GM18868 (cell line): Measurements from ENCODE around the gene HNMT.
"Not testable (repeated sequence)": the region's sequence is repeated elsewhere in the genome, so short reads cannot be mapped to it uniquely, and the experiment has no call there.

Experiments
- ATAC-seq: cut with Tn5 transposase; IDR thresholded peaks from one replicate; pipeline ENCODE4 v1.9.1; 2021; ENCODE audit warnings: mild to moderate bottlenecking, moderate library complexity; ENCODE audit not compliant: unreplicated experiment

Gene HNMT

DNA sequence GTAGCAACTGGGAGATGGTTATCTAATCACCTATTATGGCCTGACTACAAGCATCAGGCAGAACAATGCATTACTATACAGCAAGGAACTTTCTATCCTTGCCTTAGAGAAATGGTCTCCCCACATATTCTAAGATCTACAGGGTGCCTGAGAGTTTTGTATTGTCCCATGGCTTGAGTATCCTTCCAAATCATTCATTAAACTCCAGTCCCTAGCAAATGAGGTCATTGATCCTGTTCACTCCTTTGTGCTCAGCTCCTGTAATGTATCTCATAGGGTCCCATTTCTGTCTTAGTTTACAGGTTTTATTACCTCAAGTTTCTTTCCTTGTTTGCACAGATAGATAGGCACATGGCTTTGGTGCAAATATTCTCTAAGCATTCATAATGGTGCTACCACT is 9.0 kb downstream of the HNMT start:
- ATAC-seq = no peak

DNA sequence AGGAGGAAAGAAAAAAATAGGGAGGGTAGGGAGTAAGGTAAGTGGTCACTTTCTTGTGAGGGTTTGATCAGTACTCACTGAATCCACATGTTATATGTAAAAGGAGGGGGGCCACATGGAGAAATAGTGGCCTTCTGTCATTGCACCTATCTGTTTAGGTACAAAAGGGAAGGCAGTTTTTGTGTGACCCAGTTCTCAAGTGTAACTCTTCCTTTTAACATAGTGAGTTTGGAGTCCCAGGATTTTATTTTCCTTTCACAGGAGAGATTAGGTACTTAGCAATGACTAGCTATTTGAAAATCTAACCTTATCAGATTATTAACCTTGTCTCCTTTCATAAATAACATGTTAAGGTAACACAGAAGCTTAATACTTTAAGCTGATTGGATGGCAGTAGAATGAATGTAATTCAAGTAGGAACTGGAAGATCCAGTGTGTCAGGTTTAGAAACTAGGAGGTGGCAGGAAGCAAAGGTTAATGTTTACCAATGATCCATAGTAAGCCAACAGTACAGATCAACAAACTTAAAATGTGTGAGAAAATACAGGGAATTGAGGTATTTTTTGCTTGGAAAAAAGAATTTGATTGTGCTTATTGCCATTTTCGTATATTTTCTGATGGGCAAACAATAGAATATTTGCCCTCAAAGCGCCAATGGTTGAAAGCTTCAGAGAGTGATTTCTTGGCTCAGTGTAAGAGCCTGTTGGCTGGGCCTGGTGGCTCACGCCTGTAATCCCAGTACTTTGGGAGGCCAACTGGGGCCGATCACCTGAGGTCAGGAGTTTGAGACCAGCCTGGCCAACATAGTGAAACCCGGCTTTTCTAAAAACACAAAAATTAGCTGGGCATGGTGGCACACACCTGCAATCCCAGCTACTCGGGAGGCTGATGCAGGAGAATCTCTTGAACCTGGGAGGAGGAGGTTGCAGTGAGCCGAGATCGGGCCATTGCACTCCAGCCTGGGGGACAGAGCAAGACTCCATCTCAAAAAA is 11.3 kb downstream of the HNMT start:
- ATAC-seq = no peak

- ATAC-seq = no peak
Observed at GRCh38 chr2:137976274-137976673, 12.0 kb downstream of the HNMT start.

- ATAC-seq = no peak
Observed at GRCh38 chr2:137977790-137978189, 13.5 kb downstream of the HNMT start.

DNA sequence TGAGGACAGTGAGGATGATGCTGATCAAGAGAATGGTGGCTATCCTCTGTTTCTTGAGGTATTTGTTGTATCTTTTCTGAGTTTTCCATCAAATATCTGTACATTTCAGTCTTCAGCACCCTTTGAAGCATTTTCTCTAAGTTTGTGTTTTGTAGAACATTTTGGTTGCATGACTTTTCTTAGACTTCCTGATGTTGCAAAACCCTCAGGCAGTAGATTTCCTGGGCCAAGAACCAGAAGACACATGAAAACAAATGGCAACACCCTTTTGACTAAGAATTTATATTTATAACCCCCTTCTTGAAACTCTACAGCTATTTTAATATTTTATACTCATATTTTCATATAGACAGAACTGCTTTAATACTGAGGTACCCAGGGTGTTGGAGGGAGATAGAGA is 16.2 kb downstream of the HNMT start:
- no peak for ATAC-seq

GRCh38 chr2:137981112-137981656 is 16.9 kb downstream of the HNMT start:
- no peak for ATAC-seq

DNA sequence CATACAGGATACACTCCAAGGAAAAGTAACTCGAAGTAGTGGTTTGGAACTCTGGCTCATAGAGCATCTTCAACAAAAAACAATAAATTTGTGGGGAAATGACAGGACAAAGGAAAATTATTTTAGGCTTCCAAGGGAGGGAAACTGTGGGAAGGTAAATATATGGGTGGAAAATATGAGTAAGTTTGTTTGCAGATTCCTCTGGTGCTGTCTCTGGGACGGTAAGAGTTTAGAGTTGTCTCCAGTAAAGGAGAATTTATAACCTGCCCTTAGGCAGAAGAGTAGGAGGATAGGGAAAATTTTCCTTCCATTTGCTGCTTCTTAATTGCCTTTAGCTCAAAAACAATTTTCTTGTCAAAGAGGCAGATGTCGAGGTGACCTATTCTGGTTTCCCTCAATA is 19.3 kb downstream of the HNMT start:
- ATAC-seq = no peak

- ATAC-seq = no peak
Observed at GRCh38 chr2:137986268-137986667, 22.0 kb downstream of the HNMT start.

DNA sequence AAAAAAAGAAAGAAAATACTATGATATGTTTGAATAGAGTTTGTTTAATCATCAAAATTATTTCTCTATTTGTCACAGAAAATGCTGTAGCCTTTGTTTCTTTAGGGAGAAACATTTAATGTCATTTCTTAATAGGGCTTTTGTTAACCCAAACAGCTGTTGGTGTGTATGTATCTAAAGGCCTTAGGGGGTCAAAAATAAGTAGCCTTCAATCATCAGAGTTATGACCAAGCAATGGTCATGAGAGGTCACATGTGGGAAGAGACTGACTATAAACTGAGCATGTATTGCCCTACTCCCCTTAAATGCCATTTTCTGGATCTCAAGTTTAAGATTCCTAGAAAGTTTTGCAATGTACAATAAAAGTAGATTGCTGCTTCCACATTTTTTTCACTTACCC is 22.7 kb downstream of the HNMT start:
- ATAC-seq = no peak

DNA sequence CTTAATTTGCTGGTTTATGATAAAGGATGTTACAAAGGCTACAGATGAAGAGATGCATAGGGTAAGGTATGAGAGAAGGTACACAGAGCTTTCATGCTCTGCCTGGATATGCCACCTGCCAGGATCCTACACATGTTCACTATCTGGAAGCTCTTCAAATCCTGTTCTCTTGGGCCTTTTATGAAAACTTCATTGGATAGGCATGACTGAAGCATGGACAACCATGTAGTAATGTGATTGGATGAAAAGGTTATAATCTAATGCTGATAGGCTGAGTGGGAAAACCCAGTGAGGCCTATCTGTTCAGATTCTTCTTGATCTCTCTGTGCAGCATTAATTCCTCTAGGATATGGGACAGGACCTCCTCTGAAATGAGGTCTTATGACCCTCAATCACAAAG is 26.8 kb downstream of the HNMT start:
- ATAC-seq = no peak

DNA sequence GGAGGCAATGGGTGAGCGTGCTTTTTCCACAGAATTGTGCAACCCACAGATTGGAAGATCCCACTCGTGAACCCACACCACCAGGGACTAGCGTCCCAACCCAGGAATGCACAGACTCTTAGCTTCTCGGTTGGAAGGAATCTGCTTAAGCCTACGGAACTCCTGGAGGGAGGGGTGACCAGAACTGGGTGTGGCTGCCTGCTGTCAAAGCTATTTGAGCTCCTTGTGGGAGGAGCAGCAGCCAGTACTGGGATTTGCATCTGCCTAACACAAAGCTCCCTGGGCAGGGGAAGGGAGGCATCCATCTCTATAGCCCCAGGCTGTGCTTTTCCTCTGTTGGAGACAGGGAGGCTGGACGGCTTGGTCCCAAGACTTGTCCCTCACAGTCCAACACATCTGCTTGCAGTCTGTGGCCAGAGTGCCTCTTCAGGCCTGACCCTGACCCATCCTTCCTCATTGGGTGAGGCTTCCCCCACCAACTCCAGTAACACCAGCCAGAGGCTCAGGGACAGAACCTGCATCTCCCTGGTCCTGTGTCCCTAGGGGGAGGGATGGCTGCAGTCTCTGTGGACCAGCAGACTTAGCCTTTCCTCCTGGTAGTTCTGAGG is 27.9 kb downstream of the HNMT start:
- ATAC-seq = no peak

DNA sequence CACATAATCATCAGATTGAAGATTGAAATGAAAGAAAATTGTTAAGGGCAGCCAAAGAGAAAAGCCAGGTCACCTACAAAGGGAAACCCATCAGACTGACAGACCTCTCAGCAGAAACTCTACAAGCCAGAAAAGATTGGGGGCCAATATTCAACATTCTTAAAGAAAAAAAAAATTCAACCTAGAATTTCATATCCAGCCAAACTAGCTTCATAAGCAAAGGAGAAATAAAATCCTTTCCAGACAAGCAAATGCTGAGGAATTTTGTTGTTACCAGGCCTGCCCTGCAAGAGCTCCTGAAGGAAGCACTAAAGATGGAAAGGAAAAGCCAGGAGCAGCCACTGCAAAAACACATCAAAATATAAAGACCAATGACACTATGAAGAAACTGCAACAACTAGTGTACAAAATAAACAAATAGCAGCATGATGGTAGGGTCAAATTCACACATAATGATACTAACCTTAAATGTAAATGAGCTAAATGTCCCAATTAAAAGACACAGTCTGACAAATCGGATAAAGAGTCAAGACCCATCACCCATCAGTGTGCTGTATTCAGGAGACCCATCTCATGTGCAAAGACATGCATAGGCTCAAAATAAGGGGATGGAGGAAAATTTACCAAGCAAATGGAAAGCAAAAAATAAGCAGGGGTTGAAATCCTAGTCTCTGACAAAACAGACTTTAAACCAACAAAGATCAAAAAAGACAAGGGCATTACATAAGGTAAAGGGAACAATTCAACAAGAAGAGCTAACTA is 29.6 kb downstream of the HNMT start:
- ATAC-seq = not testable (repeated sequence)

GRCh38 chr2:137995368-137995767 is 31.1 kb downstream of the HNMT start:
- not testable (repeated sequence) for ATAC-seq

DNA sequence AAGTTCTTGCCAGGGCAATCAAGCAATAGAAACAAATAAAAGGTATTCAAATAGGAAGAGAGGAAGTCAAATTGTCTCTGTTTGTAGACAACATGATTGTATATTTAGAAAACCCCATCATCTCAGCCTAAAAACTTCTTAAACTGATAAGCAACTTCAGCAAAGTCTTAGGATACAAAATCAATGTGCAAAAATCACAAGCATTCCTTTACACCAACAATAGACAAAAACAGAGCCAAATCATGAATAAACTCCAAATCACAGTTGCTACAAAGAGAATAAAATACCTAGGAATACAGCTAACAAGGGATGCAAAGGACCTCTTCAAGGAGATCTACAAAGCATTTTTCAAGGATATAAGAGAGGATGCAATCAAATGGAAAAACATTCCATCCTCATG is 31.9 kb downstream of the HNMT start:
- ATAC-seq = not testable (repeated sequence)

- no peak for ATAC-seq
Observed at GRCh38 chr2:137997733-137998132, 33.5 kb downstream of the HNMT start.

DNA sequence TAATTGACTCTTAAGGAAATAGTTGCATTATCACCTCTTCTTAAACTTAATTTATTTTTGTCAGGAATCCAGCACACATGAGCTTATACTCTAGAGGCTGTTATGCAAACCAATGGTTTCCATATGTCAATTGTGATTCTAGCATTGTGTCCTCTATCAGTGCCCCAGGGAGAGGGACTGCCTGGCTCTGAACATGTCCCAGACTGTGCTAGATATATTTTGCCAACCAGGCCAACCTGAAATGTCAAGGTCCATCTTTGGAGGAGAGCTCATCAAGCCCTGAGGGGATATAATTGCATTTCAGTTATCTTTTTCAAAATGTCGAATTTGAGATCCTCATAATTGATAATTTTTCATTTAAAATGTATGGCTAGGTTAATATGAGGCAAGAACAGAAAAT is 34.2 kb downstream of the HNMT start:
- no peak for ATAC-seq

DNA sequence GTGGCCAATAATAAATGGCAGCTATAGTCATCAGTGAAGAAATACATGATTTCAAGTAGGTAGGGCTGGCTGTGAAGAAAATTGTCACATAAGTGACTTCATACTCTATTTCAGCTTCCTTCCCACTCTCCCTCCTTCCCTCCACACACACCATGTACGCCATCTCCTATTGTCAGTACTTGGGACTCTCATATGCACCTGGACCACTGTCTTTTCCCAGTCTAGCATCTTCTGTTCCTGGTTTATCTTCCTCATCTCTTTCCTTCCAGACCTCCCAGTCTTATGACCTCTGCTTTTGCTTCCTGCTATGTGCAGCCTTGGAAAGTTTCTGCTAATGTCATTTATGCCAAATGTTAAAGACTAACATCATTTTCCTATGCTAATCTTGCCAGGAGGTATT is 35.0 kb downstream of the HNMT start:
- no peak for ATAC-seq

- ATAC-seq = no peak
Observed at GRCh38 chr2:138000009-138000408, 35.7 kb downstream of the HNMT start.

- ATAC-seq = no peak
Observed at GRCh38 chr2:138000796-138001195, 36.5 kb downstream of the HNMT start.

GRCh38 chr2:138003411-138003810 is 39.1 kb downstream of the HNMT start:
- ATAC-seq = no peak

DNA sequence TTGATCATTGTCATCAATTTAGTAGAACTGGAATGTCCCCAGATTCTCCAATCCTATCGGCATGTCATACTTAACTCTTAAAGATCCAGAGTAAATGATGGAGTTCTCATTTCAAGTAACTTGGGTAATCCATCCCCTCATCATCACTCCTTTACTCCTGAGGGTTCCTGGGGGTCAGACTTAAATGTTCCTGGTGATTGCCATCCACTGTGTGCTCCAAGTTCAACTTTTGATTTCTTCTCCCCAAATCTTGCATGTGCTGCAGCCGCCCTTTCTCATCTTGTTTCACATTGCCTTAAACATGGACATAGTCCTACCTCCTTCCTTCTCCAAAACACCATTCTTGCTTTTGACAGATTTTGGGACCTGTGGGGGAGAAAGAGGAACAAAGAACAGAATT is 43.2 kb downstream of the HNMT start:
- no peak for ATAC-seq
